GM12878 (cell line): Measurements from ENCODE around the gene GOLT1B.

ENCODE experiments used
- BCL11A ChIP-seq: IDR thresholded peaks from 2 replicates; pipeline ENCODE4 v1.6.1; 2011; ENCODE audit warnings: low read depth, low read length
- EZH2 ChIP-seq: IDR thresholded peaks from 2 replicates; pipeline ENCODE4 v1.6.1; 2012; ENCODE audit warnings: low read depth, mild to moderate bottlenecking, control low read depth, inconsistent platforms, low read length, borderline replicate concordance; ENCODE audit not compliant: control insufficient read depth
- JUNB ChIP-seq: IDR thresholded peaks from 2 replicates; pipeline ENCODE4 v1.6.1; 2016; ENCODE audit warnings: antibody characterized with exemption, mild to moderate bottlenecking
- NBN ChIP-seq: fragments of 450-650 bp; IDR thresholded peaks from 2 replicates; pipeline ENCODE4 v1.6.1; 2016
- USF2 ChIP-seq: IDR thresholded peaks from 2 replicates; pipeline ENCODE4 v1.6.1; 2011; ENCODE audit warnings: low read depth, low read length, improper control_type of control experiment, borderline replicate concordance
- TF ChIP-seq, protein P1 (sequence below), 3 experiments: IDR thresholded peaks in 2 of 3; conservative IDR thresholded peaks in 1 of 3; 2 replicates each; pipeline ENCODE4 v1.5.1; 2011; ENCODE audit warnings: low read depth in 3 of 3, low read length in 3 of 3, mild to moderate bottlenecking in 3 of 3, control low read depth in 2 of 3, moderate library complexity in 2 of 3, inconsistent platforms in 1 of 3, mixed read lengths in 1 of 3; ENCODE audit not compliant: control insufficient read depth in 2 of 3, insufficient read depth in 1 of 3; ENCODE audit errors: extremely low read depth in 1 of 3

DNA sequence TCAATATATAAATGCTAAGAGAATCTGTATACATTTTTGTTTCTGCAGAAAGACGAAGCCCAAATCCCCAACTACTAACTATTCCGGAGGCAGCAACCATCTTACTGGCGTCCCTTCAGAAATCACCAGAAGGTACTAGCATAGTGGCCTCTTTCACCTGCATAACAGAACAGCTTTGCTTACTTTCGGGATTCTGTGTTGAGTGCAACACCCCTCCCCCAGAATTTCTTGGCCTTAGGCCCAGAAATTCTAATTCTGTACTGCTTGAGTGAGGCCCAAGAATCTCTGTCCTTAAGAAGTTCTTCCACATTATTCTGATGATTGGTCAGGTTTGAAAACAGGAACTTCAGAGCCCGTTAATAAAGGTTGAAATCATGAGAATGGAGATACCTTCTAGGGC is 27.4 kb downstream of the GOLT1B start:
- TF ChIP-seq NBN (no peak), JUNB (no peak), BCL11A (no peak), EZH2 (no peak), USF2 (no peak)
- TF ChIP-seq, protein P1, sequence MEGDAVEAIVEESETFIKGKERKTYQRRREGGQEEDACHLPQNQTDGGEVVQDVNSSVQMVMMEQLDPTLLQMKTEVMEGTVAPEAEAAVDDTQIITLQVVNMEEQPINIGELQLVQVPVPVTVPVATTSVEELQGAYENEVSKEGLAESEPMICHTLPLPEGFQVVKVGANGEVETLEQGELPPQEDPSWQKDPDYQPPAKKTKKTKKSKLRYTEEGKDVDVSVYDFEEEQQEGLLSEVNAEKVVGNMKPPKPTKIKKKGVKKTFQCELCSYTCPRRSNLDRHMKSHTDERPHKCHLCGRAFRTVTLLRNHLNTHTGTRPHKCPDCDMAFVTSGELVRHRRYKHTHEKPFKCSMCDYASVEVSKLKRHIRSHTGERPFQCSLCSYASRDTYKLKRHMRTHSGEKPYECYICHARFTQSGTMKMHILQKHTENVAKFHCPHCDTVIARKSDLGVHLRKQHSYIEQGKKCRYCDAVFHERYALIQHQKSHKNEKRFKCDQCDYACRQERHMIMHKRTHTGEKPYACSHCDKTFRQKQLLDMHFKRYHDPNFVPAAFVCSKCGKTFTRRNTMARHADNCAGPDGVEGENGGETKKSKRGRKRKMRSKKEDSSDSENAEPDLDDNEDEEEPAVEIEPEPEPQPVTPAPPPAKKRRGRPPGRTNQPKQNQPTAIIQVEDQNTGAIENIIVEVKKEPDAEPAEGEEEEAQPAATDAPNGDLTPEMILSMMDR (IDR thresholded peaks at IDR 0.05 in 2 of 3, conservative IDR thresholded peaks at IDR 0.05 in 1 of 3; ENCODE audit: control insufficient read depth in 2 of 3, extremely low read depth in 1 of 3, insufficient read depth in 1 of 3, low read depth in 3 of 3, low read length in 3 of 3): no peak
